Stimulated activated CD4-positive, alpha-beta T cell treated with anti-CD3 and anti-CD28 coated beads, Interleukin-12 subunit alpha, Interleukin-12 subunit beta, amount 100 ng/mL, for 48 hours (primary cell): ENCODE data around the gene APC.
A peak's percentile ranks its signal among the peaks of the same experiment; 100 is the strongest.
"Not testable (repeated sequence)": the region's sequence is repeated elsewhere in the genome, so short reads cannot be mapped to it uniquely, and the experiment has no call there.

ENCODE experiments used
- DNase-seq, 3 donors: peaks; one replicate each; pipeline ENCODE4 v3.0.0-alpha.2; 2020; ENCODE audit warnings: low read depth in 2 of 3, low spot score in 1 of 3

APC gene

GRCh38 chr5:112849912-112850311 is 112.2 kb downstream of the APC start:
- no peak for DNase-seq

DNA sequence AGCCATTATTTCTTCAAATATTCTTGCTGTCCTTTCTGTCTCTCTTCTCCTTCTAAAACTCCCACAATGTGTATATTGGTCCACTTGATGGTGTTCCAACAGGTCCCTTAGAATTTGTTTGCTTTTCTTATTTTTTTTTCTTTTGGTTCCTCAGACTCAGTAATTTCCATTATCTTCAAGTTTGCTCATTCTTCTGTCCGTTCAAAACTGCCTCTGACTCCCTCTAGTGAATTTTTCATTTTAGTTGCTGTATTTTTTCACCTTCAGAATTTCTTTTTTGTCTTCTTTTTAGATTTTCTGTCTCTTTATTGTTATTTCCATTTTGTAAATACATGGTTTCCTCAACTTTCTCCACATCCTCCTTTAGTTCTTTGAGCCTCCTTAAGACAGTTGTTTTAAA is 117.0 kb downstream of the APC start:
- DNase-seq, result no peak

- no peak for DNase-seq
Measured at GRCh38 chr5:112857866-112858265, 120.2 kb downstream of the APC start.

DNA sequence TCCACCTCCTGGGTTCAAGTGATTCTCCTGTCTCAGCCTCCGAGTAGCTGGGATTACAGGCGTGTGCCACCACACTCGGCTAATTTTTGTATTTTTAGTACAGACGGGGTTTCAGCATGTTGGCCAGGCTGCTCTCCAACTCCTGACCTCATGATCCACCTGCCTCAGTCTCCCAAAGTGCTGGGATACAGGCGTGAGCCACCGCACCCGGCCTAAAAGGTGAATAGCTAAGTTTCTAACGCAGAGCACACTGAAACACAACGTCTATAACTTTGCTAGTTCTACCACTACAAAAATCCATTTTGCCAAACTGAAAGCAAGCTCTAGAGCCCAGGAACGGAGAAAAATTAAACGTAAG is 122.9 kb downstream of the APC start:
- not testable (repeated sequence) for DNase-seq

GRCh38 chr5:112860929-112861637 is 123.4 kb downstream of the APC start, which contains the start of gene SRP19:
SRP19 (plus strand) TSS chr5:112861287; CDS start chr5:112861377, 90 bp downstream.
- DNase-seq, result peak; percentile 82 to 86 (median 84)

GRCh38 chr5:112861638-112861985 is 123.9 kb downstream of the APC start:
- DNase-seq, result no peak

- DNase-seq, result no peak
Measured at GRCh38 chr5:112862085-112862484, 124.4 kb downstream of the APC start.

DNA sequence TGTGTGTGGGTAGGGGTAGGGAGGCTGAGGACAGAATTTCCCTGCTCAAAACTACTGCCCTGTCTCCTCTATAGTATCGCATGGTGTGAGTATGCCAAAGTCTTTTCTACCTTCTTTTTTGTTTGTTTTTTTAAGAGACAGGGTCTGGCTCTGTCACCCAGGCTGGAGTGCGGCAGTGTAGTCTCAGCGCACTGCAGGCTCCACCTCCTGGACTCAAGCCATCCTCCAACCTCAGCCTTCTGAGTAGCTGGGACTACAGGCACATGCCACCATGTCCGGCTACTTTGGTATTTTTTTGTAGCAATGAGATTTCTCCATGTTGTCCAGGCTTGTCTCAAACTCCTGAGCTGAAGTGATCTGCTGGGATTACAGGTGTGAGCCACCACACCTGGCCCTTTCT is 125.9 kb downstream of the APC start:
- DNase-seq, result no peak

DNA sequence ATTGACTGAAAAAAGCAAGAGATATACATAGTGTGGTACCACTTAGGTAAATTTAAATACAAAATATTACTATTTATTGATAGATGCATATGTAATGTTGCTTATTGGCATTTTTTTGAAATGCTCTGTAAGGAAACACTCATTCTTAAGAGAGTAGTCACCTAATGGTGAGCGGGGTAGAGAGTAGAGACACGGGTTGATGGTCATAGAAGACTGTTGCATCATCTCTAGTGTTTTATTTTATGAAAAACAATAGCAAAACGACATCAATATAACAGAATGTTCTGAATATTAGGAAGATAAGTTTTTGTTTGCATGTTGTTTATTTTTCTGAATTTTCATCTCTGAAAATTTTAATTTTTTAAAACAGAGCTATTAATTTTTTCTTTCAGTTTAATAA is 127.4 kb downstream of the APC start:
- no peak for DNase-seq

DNA sequence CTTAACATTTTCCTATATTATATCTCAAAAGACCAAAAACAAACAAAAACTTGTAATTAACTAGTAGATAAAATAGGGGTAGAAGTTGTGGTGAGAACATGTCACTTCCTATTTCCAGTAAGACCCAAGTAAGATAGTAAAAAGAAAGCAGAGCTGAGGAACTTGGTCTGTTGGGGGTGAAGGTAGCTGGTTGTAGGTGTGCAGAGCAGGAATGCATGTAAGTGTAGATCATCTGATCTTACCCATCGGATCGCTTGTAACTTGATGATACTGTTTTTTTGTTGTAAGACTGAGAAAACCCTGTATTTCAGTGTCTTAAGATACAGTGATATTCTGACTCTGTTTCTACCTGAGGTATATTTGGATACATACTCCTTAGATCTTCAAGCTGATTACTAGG is 129.1 kb downstream of the APC start:
- no peak for DNase-seq

DNA sequence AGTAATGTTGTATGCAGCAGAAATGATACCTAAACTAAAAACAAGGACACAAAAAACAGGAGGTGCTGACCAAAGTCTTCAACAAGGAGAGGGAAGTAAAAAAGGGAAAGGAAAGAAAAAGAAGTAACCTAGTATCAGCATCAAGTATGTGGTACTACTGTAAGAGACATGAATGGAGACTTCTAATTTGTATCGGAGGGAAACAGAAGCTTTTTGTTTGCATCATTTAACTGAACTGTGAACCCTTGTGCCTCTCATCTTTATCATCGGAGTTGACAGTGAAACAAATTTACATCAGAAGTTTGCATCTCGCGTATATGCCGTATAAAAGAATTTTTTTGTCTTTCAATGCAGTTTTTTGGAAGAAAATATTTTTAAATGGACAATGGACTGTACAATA is 129.7 kb downstream of the APC start:
- DNase-seq, result no peak

GRCh38 chr5:112869948-112870347 is 132.3 kb downstream of the APC start:
- DNase-seq, result no peak

- no peak for DNase-seq
Measured at GRCh38 chr5:112870966-112871365, 133.3 kb downstream of the APC start.

- DNase-seq, result no peak
Measured at GRCh38 chr5:112876362-112876761, 138.7 kb downstream of the APC start.

DNA sequence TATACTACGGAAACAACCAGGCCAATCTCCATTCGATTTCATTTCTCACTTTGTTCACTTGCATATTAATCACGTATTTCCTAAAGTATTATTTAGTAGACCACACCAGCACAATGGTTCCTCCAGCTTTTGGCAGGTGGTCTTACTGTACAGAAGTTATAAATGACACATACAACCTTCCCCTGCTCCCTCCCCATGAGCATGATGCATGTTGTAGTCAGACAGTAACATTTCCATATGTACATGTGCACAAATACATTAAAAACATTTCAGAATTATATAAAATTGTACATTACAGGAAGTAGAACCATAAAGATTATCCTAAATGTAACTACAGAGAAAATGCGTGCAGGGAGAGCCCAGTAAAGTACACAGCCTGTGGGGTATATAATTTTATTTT is 140.4 kb downstream of the APC start:
- DNase-seq, result no peak

DNA sequence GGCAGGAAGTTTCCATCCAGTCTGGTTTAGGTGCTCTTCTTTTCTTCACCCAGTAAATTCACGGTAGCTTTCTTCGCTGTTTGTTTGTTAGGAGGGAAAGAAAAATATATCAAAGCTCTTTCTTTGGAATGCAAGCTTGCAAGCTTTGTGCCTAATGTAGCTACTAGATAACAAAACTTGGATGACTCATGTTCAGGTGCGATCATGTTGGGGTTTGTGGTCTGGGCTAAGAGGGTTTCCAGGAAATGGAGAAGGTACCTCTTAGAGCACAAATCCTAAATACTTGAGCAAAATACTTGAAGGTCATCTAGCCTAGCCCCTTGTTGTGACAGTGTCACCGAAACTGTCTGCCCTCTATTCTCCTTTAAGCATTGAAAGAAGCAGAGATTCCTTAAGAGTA is 141.1 kb downstream of the APC start:
- peak; percentile 26 to 46 (median 42) for DNase-seq

DNA sequence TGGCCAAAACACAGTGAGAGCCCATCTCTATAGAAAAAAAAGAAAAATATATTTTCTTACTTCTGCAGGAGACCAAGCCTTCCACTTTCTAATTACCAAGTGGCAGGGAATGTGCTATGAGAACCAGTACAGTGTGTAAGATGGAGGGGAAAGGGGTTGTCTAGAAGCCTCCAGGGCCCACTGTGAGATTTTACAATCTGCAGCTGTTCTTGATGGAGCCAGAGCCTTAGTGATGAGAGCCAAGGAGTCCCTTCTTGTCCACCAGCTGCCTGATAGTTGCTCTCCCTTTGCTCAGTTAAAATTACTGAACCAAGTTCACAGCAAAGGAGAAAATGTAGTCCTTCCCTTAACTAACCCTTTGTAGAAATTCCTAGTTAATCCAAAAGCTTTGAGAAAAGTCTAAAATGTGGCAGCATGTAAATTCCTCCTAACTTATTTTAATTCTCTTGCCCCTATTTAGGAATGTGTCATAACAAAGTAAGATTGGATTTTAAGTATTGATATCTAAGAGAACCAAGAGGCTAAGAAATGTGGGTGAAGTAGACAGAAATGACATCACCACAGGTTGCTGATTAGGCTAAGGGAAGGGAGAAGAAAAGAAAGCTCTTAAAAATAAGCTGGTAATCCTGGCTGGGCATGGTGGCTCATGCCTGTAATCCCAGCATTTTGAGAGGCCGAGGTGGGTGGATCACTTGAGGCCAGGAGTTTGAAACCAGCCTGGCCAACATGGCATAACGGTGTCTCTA is 142.7 kb downstream of the APC start:
- DNase-seq, result no peak

GRCh38 chr5:112883192-112883591 is 145.5 kb downstream of the APC start:
- DNase-seq, result no peak

DNA sequence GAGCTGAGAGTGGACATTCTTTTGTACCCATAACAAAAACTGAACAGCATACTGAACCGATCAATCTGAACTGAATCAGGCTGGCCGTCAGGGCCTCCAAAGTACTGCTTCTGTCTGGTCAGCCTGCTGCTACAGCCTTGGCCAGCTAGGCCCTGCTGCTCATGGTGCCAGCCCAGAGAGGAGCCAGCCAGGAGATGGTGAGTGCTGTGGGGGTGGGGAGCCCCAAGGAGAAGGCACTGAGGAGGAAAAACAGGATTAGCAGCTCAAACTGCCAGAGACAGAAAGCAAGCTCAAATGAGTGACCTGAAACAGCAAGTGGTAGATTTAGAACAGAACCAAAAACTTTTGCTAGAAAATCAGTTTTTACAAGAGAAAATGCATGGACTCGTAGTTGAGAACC is 147.3 kb downstream of the APC start:
- no peak for DNase-seq

- no peak for DNase-seq
Measured at GRCh38 chr5:112886975-112887374, 149.3 kb downstream of the APC start.

GRCh38 chr5:112892066-112892465 is 154.4 kb downstream of the APC start:
- not testable (repeated sequence) for DNase-seq

GRCh38 chr5:112892776-112893175 is 155.1 kb downstream of the APC start:
- no peak for DNase-seq

DNA sequence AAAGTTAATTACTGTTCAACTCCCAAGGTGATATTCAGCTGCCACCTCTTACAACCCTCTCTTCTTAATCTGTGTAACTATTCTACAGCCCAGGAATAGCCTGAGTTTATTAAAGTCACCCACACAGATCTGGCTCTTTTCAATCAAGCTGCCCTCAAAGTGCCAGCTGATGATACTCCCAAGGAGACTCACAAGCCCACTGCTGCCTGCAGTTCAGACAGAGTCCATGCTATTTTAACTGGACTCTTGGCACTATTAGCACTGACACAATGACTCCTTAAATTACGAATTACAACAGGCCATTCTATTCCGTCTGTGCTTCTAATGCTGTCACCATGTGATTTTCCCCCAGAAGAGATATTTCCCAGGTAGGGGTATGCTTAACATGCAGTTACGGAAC is 158.0 kb downstream of the APC start:
- no peak for DNase-seq
